Pancreas (tissue), 10 donors: Measurements from ENCODE around the gene CES3. TPM values are rescaled to one million over a fixed set of nuclear protein-coding genes. Genes with fewer than 3 reads are reported as not detected.

Source experiments
- ATAC-seq, 4 donors: fragments of 200-7000 bp; cut with Tn5 transposase; one replicate each; pipeline versions ENCODE4 v1.8.0 to v1.9.1; 2020; ENCODE audit warnings: mild to moderate bottlenecking in 4 of 4, moderate library complexity in 4 of 4
- DNase-seq, 6 donors: peaks; one replicate each; pipeline ENCODE4 v3.0.0-alpha.2; 2020
- FAIRE-seq: peaks from 2 replicates; lab custom pipeline; 2012; peaks lifted over from hg19 to GRCh38; lab: Jason Lieb, UNC
- H3K27ac ChIP-seq, 4 donors: fragments of 200-600 bp; sonication (generic); 1 replicate in 3 of 4; 2 replicates in 1 of 4; pipeline versions ENCODE4 v1.5.0 to v1.8.0; 2020
- H3K27me3 ChIP-seq, 4 donors: fragments of 200-600 bp; one replicate each; pipeline ENCODE4 v1.8.0; 2021
- H3K36me3 ChIP-seq, 3 donors: fragments of 200-600 bp; sonication (generic) in 1 of 3; one replicate each; pipeline versions ENCODE4 v1.5.0 to v1.8.0; 2020 to 2021
- H3K4me1 ChIP-seq, 3 donors: fragments of 200-600 bp; one replicate each; pipeline ENCODE4 v1.8.0; 2021
- H3K4me3 ChIP-seq, 4 donors: fragments of 200-600 bp; sonication (generic) in 2 of 4; one replicate each; pipeline versions ENCODE4 v1.5.0 to v1.8.0; 2020 to 2021
- H3K9me3 ChIP-seq, 4 donors: fragments of 200-600 bp; one replicate each; pipeline ENCODE4 v1.8.0; 2021
- WGBS, 2 donors: extraction: QIAGEN DNeasy Blood & Tissue Kit; methylation state at CpG; one replicate each; pipeline ENCODE4 v1.1.7; 2013; 5-methylcytosine and 5-hydroxymethylcytosine counted together
- intact Hi-C, 3 donors: fragments of 100-400 bp; cut with DNase I; formaldehyde crosslinking; loops; one replicate each; pipeline versions ENCODE4 v1.11.1 to v1.14.2; 2022
- polyA plus RNA-seq, 2 donors: library from polyadenylated mRNA; stranded (reverse); fragments of 200-250 nt; gene quantifications; one replicate each; pipeline ENCODE4 v1.2.3, GENCODE V29; 2013
- total RNA-seq, 6 donors: library from RNA; stranded (reverse); fragmentation: NEBNext Ultra II Directional in 4 of 6; extraction: Animal tissue kit (Norgen Biotek cat#: 25700) in 4 of 6; gene quantifications; one replicate each; pipeline versions ENCODE4 v1.2.1 to v1.2.4, GENCODE V29; 2021 to 2023
- TF ChIP-seq, protein P1 (sequence below), 4 donors: fragments of 200-600 bp; sonication (generic) in 3 of 4; IDR thresholded peaks; one replicate each; pipeline versions ENCODE4 v1.5.0 to v1.8.0; 2021; ENCODE audit warnings: antibody characterized with exemption in 4 of 4
- donor health status: healthy with polysubstance abuse.
- donor health status: DM: no; HTN: no; CAD: no; lungs with moderate emphysema.
- donor health status: DM: no; HTN: no; CAD: no.
- donor health status: control.
- donor health status: control.
- donor health status: Bipolar disorder and iron deficiency.
- donor health status: DM: yes; HTN: yes; CAD: no.
- donor health status: DM: no; HTN: no; CAD: no.
- donor health status: DM: no; HTN: no; CAD: no.
- donor health status: DM: yes; HTN: yes; CAD: no.

The CES3 gene
- total and polyA plus RNA-seq, 8 donors, result 1.9 to 7.3 (median 5.2) TPM

DNA sequence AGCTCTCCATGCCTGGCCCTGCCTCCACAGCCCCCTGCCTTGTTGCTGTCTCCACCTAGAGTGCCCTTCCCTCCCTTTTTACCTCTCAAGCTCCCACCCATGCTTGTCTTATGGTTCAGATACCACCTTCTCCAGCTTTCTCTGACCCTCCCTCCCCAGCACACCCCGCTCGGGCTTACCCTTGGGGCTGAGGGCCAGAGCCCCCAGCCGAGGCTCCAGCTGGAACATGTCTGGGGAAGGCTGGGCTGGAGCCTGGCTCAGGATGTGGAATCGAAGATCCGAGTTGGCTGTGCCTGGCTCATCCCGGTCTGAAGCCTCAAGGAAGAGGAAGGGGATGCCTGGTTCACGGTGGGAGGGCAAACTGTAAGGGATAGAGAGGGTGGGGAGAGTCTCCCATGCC lies 46.0 kb upstream of the CES3 start:
- TF ChIP-seq, protein P1, sequence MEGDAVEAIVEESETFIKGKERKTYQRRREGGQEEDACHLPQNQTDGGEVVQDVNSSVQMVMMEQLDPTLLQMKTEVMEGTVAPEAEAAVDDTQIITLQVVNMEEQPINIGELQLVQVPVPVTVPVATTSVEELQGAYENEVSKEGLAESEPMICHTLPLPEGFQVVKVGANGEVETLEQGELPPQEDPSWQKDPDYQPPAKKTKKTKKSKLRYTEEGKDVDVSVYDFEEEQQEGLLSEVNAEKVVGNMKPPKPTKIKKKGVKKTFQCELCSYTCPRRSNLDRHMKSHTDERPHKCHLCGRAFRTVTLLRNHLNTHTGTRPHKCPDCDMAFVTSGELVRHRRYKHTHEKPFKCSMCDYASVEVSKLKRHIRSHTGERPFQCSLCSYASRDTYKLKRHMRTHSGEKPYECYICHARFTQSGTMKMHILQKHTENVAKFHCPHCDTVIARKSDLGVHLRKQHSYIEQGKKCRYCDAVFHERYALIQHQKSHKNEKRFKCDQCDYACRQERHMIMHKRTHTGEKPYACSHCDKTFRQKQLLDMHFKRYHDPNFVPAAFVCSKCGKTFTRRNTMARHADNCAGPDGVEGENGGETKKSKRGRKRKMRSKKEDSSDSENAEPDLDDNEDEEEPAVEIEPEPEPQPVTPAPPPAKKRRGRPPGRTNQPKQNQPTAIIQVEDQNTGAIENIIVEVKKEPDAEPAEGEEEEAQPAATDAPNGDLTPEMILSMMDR (IDR thresholded peaks at IDR 0.05), result no peak
- 65% methylated on average over 7 of the region's 7 CpGs for WGBS, 2 donors
- H3K9me3 ChIP-seq, result no peaks in the 10 kb centered on the region
- H3K4me3 ChIP-seq, result no peak overlapping the region
- no peaks in the 10 kb centered on the region for H3K27me3 ChIP-seq
- DNase-seq (peak in 1 of 6 donors; percentile 44), ATAC-seq (no peak), FAIRE-seq (no peak)
- no peak overlapping the region for H3K27ac ChIP-seq
- intact Hi-C loops, result loop anchor here in 1 of 3 donors (10.0 kb wide), 1 partner anchor 60 kb away; no protein-coding TSS in a partner anchor
- no peaks in the 10 kb centered on the region for H3K4me1 ChIP-seq
- H3K36me3 ChIP-seq, result no peaks in the 10 kb centered on the region

DNA sequence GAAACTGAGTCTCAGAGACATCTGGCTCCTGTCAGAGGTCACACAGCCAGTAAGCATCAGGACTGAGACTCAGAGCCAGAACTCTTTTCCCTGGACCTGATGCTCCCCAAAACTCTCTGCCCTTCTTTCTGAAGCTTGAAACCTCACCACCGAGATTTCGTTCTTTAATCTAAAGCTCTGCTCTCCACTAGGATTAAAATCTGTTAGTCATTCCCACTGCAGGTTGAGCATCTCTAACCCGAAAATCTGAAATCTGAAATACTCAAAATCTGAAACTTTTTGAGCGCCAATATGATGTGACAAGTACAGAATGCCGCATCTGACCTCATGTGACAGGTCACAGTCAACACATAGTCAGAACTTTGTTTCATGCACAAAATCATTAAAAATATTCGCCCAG lies 44.5 kb upstream of the CES3 start:
- 71 to 79% methylated on average over 6 of the region's 6 CpGs for WGBS, 2 donors
- TF ChIP-seq, protein P1 (IDR thresholded peaks at IDR 0.05), result no peak
- no peak for ATAC-seq
- Histone ChIP-seq H3K27me3 (no peaks in the 10 kb centered on the region), H3K4me3 (no peak overlapping the region), H3K36me3 (no peaks in the 10 kb centered on the region), H3K9me3 (no peaks in the 10 kb centered on the region), H3K27ac (no peak overlapping the region), H3K4me1 (no peaks in the 10 kb centered on the region)
- intact Hi-C loops, result loop anchor here in 1 of 3 donors (10.0 kb wide), 1 partner anchor 58 kb away; no protein-coding TSS in a partner anchor
- no peak for FAIRE-seq
- DNase-seq, result no peak

- no peaks in the 10 kb centered on the region for H3K9me3 ChIP-seq
- no peaks in the 10 kb centered on the region for H3K27me3 ChIP-seq
- ATAC-seq (no peak), DNase-seq (no peak), FAIRE-seq (no peak)
- TF ChIP-seq, protein P1 (IDR thresholded peaks at IDR 0.05), result no peak
- no peak overlapping the region for H3K4me3 ChIP-seq
- intact Hi-C loops, result loop anchor here in 1 of 3 donors (10.0 kb wide), 1 partner anchor 57 kb away; no protein-coding TSS in a partner anchor
- H3K27ac ChIP-seq, result no peak overlapping the region
- 79 to 81% methylated on average over 9 of the region's 9 CpGs for WGBS, 2 donors
- no peaks in the 10 kb centered on the region for H3K4me1 ChIP-seq
- H3K36me3 ChIP-seq, result no peaks in the 10 kb centered on the region
Measured at GRCh38 chr16:66917741-66918140, 43.3 kb upstream of the CES3 start.

- Histone ChIP-seq H3K27me3 (no peaks in the 10 kb centered on the region), H3K4me3 (no peak overlapping the region), H3K4me1 (no peaks in the 10 kb centered on the region), H3K27ac (no peak overlapping the region), H3K9me3 (no peaks in the 10 kb centered on the region), H3K36me3 (no peaks in the 10 kb centered on the region)
- DNase-seq (no peak), FAIRE-seq (no peak), ATAC-seq (no peak)
- WGBS, 2 donors, result 78 to 80% methylated on average over 6 of the region's 6 CpGs
- intact Hi-C loops, result loop anchor here in 1 of 3 donors (10.0 kb wide), 1 partner anchor 56 kb away; no protein-coding TSS in a partner anchor
- TF ChIP-seq, protein P1 (IDR thresholded peaks at IDR 0.05), result no peak
Measured at GRCh38 chr16:66918355-66918754, 42.7 kb upstream of the CES3 start.

DNA sequence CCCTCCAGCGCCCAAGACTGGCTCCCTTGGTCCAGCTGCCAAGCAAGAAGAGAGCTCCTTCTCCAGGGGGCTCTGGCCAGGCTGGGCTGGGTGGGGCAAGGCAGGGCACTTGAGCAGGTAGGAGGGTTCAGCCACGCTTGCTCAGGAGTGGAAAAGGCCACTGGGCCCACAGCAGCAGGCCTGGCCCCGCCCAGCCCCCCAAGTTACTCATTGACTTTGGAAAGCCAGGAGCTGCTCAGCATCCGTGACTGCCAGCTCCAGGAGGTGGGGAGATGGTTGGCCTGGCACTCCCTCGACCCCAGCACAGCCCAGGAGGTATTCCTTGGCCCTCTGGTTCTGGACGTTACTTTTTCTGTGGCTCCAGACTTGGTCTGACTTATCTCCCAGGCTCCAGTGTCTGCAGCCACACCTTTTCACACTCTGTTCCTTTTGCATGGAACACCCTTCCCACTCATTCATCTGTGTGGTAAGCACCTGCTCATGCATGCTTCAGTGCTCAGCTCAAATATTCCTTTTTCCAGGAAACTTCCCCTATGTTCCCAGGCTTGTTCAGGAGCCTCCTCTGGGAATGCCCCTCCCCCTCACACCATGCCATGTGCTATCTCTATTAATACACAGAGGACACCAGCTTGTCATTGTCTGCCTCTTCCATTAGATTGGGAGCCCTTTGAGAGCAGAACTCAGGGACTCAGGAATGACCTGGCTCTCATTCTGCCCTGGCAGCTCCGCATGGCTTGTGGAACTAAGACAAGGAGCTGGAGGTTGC lies 42.1 kb upstream of the CES3 start, which contains the start of gene CDH16:
TSS of gene CDH16 (minus strand) at position 83 of the 766 bp plus-strand sequence. CDS start 820 bp downstream, outside the sequence.
- H3K4me3 ChIP-seq, result no peak within 1 kb of the TSS
- peak in 1 of 6 donors; percentile 55 for DNase-seq
- 54 to 58% methylated on average over 7 of the region's 7 CpGs for WGBS, 2 donors
- H3K9me3 ChIP-seq, result no peaks in the 10 kb centered on the region
- no peak for ATAC-seq
- no peaks in the 10 kb centered on the region for H3K27me3 ChIP-seq
- no peak within 1 kb of the TSS for H3K27ac ChIP-seq
- intact Hi-C loops, result loop anchor here in 1 of 3 donors (10.0 kb wide), 1 partner anchor 56 kb away; no protein-coding TSS in a partner anchor
- no peaks in the 10 kb centered on the region for H3K4me1 ChIP-seq
- H3K36me3 ChIP-seq, result no peaks in the 10 kb centered on the region
- no peak for FAIRE-seq
- TF ChIP-seq, protein P1 (IDR thresholded peaks at IDR 0.05), result no peak
